ENCODE data around the gene BUD23. TPM values are rescaled to one million over a fixed set of nuclear protein-coding genes. Genes with fewer than 3 reads are reported as not detected.

BUD23 gene
- total RNA-seq, 1 experiment from 2014 or later: 168 TPM

DNA sequence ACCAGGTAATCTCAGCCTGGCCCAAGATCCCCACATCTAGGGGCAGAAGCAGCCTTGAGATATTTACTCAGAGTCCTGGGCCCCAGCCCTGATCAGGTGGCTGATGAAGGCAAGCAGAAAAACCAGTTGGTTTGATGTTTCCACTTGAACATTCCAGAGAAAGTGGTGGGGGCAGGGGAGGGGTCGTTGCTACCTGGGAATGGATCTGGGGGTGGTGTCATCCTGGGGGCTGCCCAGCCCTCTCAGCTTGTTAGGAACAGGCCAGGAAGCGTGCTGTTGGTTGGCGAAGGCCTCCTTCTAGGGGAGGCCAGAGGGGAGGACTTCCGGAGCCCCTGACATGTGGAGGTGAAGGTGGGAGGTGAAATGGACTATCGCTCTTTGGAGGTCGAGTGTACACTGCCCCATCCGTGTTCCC, 58.9 kb downstream of the BUD23 start:
- Histone ChIP-seq H3K9ac (ENCODE audit: low read length) (peak overlapping the region; percentile 79), H3K27me3 (ENCODE audit: insufficient read depth, low read length) (no peaks in the 10 kb centered on the region), H3K4me2 (ENCODE audit: low read length) (peak overlapping the region; percentile 95), H3K79me2 (ENCODE audit: insufficient read depth, low read length) (peaks cover 22% of the 10 kb centered on the region), H4K20me1 (ENCODE audit: insufficient read depth) (peaks cover 3% of the 10 kb centered on the region; the same call in 1 of the 2 replicates), H3K4me3 (replicated peaks in 1 of 2; ENCODE audit: low read depth in 1 of 2, low read length in 2 of 2) (peak overlapping the region; percentile 31 to 51), H3K9me3 (ENCODE audit: control insufficient read depth in 1 of 2, insufficient read depth in 1 of 2, low read depth in 1 of 2, low read length in 2 of 2) (no peaks in the 10 kb centered on the region), H3K36me3 (ENCODE audit: control insufficient read depth in 1 of 2, insufficient read depth in 2 of 2, low read length in 2 of 2) (peaks cover 2 to 5% of the 10 kb centered on the region in 2 experiments; a peak in 1 of 4 replicates), H2AFZ (ENCODE audit: low read depth, low read length, poor library complexity, severe bottlenecking) (no peak overlapping the region), H3K4me1 (ENCODE audit: control insufficient read depth in 1 of 2, insufficient read depth in 2 of 2, low read length in 2 of 2) (peaks cover 50 to 67% of the 10 kb centered on the region in 2 experiments), H3K27ac (ENCODE audit: low read depth, low read length) (peak overlapping the region; percentile 94), H3K9me2 (ENCODE audit: insufficient read depth) (no peaks in the 10 kb centered on the region)
- intact Hi-C loops (cut with micrococcal nuclease): loop anchor here (2.0 to 5.0 kb wide), 2 partner anchors 65 to 112 kb away; no protein-coding TSS in a partner anchor
- DNase-seq (ENCODE audit: low read depth, low spot score) (no peak), ATAC-seq (no peak; the same call in 1 of the 2 replicates)
- POLR2A ChIA-PET: interaction anchor here (0.6 to 5.8 kb wide), 5 partner anchors 28 to 100 kb away, joined by 3 to 43 read pairs (median 5); partner anchors contain the start of genes CLDN3, CLDN4 and METTL27
- no TSS peak for BruUV-seq (replicated peaks)
- CTCF ChIA-PET: no interaction called here
- RAD21 ChIA-PET (ENCODE audit: low non-redundant PET in 1 of 2, low total read pairs in 2 of 2, uncharacterized antibody in 2 of 2, unreplicated experiment in 2 of 2): no interaction called here
- TF ChIP-seq ZFX (IDR thresholded peaks at IDR 0.05): no peak; the same call in 1 of the 2 replicates

- DNase-seq (ENCODE audit: low read depth, low spot score) (peak; percentile 96), ATAC-seq (peak; percentile 53)
- Histone ChIP-seq H3K79me2 (ENCODE audit: insufficient read depth, low read length) (peaks cover 15% of the 10 kb centered on the region), H3K9me3 (ENCODE audit: control insufficient read depth in 1 of 2, insufficient read depth in 1 of 2, low read depth in 1 of 2, low read length in 2 of 2) (no peaks in the 10 kb centered on the region), H3K27me3 (ENCODE audit: insufficient read depth, low read length) (no peaks in the 10 kb centered on the region), H2AFZ (ENCODE audit: low read depth, low read length, poor library complexity, severe bottlenecking) (no peak overlapping the region), H3K9me2 (ENCODE audit: insufficient read depth) (no peaks in the 10 kb centered on the region), H3K4me2 (ENCODE audit: low read length) (peak overlapping the region; percentile 95), H3K27ac (ENCODE audit: low read depth, low read length) (peak overlapping the region; percentile 94), H3K4me1 (ENCODE audit: control insufficient read depth in 1 of 2, insufficient read depth in 2 of 2, low read length in 2 of 2) (peaks cover 46 to 60% of the 10 kb centered on the region in 2 experiments), H4K20me1 (ENCODE audit: insufficient read depth) (no peaks in the 10 kb centered on the region), H3K4me3 (replicated peaks in 1 of 2; ENCODE audit: low read depth in 1 of 2, low read length in 2 of 2) (peak overlapping the region; percentile 31 to 51), H3K9ac (ENCODE audit: low read length) (peak overlapping the region; percentile 79), H3K36me3 (ENCODE audit: control insufficient read depth in 1 of 2, insufficient read depth in 2 of 2, low read length in 2 of 2) (no peaks in the 10 kb centered on the region)
- CTCF ChIA-PET: interaction anchor here (1.1 kb wide), 1 partner anchor 108 kb away, joined by 3 read pairs; no protein-coding TSS in a partner anchor
- no TSS peak for BruUV-seq (replicated peaks)
- RAD21 ChIA-PET (ENCODE audit: low non-redundant PET in 1 of 2, low total read pairs in 2 of 2, uncharacterized antibody in 2 of 2, unreplicated experiment in 2 of 2): no interaction called here
- intact Hi-C loops (cut with micrococcal nuclease): loop anchor here (2.0 to 5.0 kb wide), 2 partner anchors 64 to 112 kb away; no protein-coding TSS in a partner anchor
- POLR2A ChIA-PET: interaction anchor here (0.6 to 5.8 kb wide), 4 partner anchors 27 to 111 kb away, joined by 3 to 43 read pairs (median 3); partner anchors contain the start of genes CLDN3 and CLDN4
- TF ChIP-seq CTCF (IDR thresholded peaks at IDR 0.05 in 2 of 3, conservative IDR thresholded peaks at IDR 0.05 in 1 of 3; ENCODE audit: borderline replicate concordance in 1 of 3, insufficient read depth in 1 of 3, low read depth in 2 of 3, low read length in 2 of 3): peak in 2 of 3 experiments; percentile 7 to 13; a peak in 1 of 6 replicates
- no peak for TF ChIP-seq ZBTB33 (IDR thresholded peaks at IDR 0.05; ENCODE audit: extremely low read depth, insufficient replicate concordance, low read length)
- peak; percentile 48; the same call in 1 of the 2 replicates for TF ChIP-seq ZFX (IDR thresholded peaks at IDR 0.05)
- peak; percentile 33 for TF ChIP-seq TCF7L2 (IDR thresholded peaks at IDR 0.05; ENCODE audit: borderline replicate concordance, extremely low read depth, insufficient read depth, insufficient read length)
- TF ChIP-seq YY1 (IDR thresholded peaks at IDR 0.05; ENCODE audit: extremely low read depth, insufficient replicate concordance, low read depth, low read length): peak; percentile 71
- TF ChIP-seq POLR2AphosphoS5 (IDR thresholded peaks at IDR 0.05; ENCODE audit: low read depth, low read length): peak; percentile 77
- TF ChIP-seq CEBPB (IDR thresholded peaks at IDR 0.05; ENCODE audit: low read depth): no peak
Measured at GRCh38 chr7:73742753-73743641, 59.6 kb downstream of the BUD23 start.
